ENCODE results near the gene MAP2K5.

DNA sequence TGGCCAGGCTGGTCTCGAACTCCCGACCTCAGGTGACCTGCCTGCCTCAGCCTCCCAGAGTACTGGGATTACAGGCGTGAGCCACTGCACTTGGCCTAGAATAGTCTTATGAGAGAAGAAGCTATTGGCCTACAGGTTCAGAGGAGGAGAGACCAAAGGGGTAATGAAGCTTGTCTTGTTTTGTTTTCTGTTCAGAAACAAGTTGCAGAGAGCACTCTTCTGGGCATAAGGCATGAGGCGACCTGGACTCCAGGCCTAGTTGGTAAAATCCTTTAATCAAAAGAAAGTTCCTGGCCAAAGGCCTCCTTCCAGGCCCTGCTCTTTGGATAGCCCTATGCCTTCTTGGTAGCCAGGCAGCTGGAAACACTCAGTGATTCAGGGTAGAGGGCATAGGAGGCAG is 195.6 kb downstream of the MAP2K5 start:
- no peak for TF ChIP-seq JUND (IDR thresholded peaks at IDR 0.05; ENCODE audit: low read depth, low read length)
- TF ChIP-seq TAF1 (IDR thresholded peaks at IDR 0.05; ENCODE audit: borderline replicate concordance, low read depth, low read length), result no peak
- TF ChIP-seq, protein P1, sequence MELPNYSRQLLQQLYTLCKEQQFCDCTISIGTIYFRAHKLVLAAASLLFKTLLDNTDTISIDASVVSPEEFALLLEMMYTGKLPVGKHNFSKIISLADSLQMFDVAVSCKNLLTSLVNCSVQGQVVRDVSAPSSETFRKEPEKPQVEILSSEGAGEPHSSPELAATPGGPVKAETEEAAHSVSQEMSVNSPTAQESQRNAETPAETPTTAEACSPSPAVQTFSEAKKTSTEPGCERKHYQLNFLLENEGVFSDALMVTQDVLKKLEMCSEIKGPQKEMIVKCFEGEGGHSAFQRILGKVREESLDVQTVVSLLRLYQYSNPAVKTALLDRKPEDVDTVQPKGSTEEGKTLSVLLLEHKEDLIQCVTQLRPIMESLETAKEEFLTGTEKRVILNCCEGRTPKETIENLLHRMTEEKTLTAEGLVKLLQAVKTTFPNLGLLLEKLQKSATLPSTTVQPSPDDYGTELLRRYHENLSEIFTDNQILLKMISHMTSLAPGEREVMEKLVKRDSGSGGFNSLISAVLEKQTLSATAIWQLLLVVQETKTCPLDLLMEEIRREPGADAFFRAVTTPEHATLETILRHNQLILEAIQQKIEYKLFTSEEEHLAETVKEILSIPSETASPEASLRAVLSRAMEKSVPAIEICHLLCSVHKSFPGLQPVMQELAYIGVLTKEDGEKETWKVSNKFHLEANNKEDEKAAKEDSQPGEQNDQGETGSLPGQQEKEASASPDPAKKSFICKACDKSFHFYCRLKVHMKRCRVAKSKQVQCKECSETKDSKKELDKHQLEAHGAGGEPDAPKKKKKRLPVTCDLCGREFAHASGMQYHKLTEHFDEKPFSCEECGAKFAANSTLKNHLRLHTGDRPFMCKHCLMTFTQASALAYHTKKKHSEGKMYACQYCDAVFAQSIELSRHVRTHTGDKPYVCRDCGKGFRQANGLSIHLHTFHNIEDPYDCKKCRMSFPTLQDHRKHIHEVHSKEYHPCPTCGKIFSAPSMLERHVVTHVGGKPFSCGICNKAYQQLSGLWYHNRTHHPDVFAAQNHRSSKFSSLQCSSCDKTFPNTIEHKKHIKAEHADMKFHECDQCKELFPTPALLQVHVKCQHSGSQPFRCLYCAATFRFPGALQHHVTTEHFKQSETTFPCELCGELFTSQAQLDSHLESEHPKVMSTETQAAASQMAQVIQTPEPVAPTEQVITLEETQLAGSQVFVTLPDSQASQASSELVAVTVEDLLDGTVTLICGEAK (IDR thresholded peaks at IDR 0.05; ENCODE audit: borderline replicate concordance), result no peak
- no peak for TF ChIP-seq POLR2AphosphoS5 (IDR thresholded peaks at IDR 0.05; ENCODE audit: low read length)
- TF ChIP-seq POLR2A (IDR thresholded peaks at IDR 0.05; ENCODE audit: low read depth, low read length), result no peak

Measured in GM12878 (cell line).